ENCODE data around the gene RPS16.
A peak's percentile ranks its signal among the peaks of the same experiment; 100 is the strongest.

RPS16 gene

GRCh38 chr19:39405261-39405957 lies 30.3 kb downstream of the RPS16 start:
- no peak overlapping the region for H3K27ac ChIP-seq (ENCODE audit: extremely low read depth, low read depth, low read length)
- H3K4me1 ChIP-seq (ENCODE audit: control insufficient read depth, insufficient read depth, low read length), result peaks cover 53% of the 10 kb centered on the region
- CTCF ChIA-PET, result interaction anchor here (0.6 to 4.6 kb wide), 3 partner anchors 7 to 78 kb away, joined by 7 to 41 read pairs (median 10); partner anchors contain the start of genes MED29 and PAF1
- H3K4me3 ChIP-seq (ENCODE audit: low read depth, low read length), result no peak overlapping the region
- no peak for TF ChIP-seq ZNF585B (tag by site-specific recombination; IDR thresholded peaks at IDR 0.05)
- no peak for TF ChIP-seq PBX3 (CRISPR knock-in tag; IDR thresholded peaks at IDR 0.05)
- TF ChIP-seq ZNF433 (tag by site-specific recombination; IDR thresholded peaks at IDR 0.05; ENCODE audit: low read depth), result no peak
- TF ChIP-seq ZNF670 (tag by site-specific recombination; IDR thresholded peaks at IDR 0.05; ENCODE audit: low read depth), result no peak
- POLR2A ChIA-PET, result interaction anchor here (0.7 to 11.2 kb wide), 8 partner anchors 7 to 599 kb away, joined by 3 to 175 read pairs (median 5); partner anchors contain the start of genes MED29, PAF1 and RPS16
- no peaks in the 10 kb centered on the region for H3K9me3 ChIP-seq (ENCODE audit: control insufficient read depth, insufficient read depth, low read depth, low read length)
- H3K36me3 ChIP-seq (ENCODE audit: control insufficient read depth in 2 of 2, insufficient read depth in 1 of 2, low read length in 2 of 2), result peaks cover 0 to 3% of the 10 kb centered on the region in 2 experiments; a peak in 1 of 3 replicates

GRCh38 chr19:39403331-39404312 lies 32.1 kb downstream of the RPS16 start:
- CTCF ChIA-PET, result interaction anchor here (0.6 to 2.3 kb wide), 5 partner anchors 8 to 93 kb away, joined by 3 to 10 read pairs (median 4); partner anchors contain the start of genes MED29, PAF1 and PLEKHG2
- TF ChIP-seq ZNF473 (tag by site-specific recombination; IDR thresholded peaks at IDR 0.05) (no peak), SCRT1 (tag by site-specific recombination; IDR thresholded peaks at IDR 0.05; ENCODE audit: borderline replicate concordance) (no peak), SP2 (tag by site-specific recombination; IDR thresholded peaks at IDR 0.05) (peak; percentile 65), PBX3 (CRISPR knock-in tag; IDR thresholded peaks at IDR 0.05) (peak; percentile 73; the same call in 1 of the 2 replicates), ZNF596 (tag by site-specific recombination; IDR thresholded peaks at IDR 0.05) (peak; percentile 30; the same call in 1 of the 2 replicates), ZNF16 (tag by site-specific recombination; IDR thresholded peaks at IDR 0.05; ENCODE audit: low read depth) (no peak), IKZF3 (tag by site-specific recombination; IDR thresholded peaks at IDR 0.05) (peak; percentile 98), ZBTB6 (tag by site-specific recombination; IDR thresholded peaks at IDR 0.05) (peak; percentile 47), ZBTB21 (tag by site-specific recombination; IDR thresholded peaks at IDR 0.05) (peak; percentile 63; the same call in 1 of the 2 replicates), PATZ1 (tag by site-specific recombination; IDR thresholded peaks at IDR 0.05) (peak; percentile 98), ZNF626 (tag by site-specific recombination; IDR thresholded peaks at IDR 0.05) (no peak), HOXA7 (CRISPR knock-in tag; IDR thresholded peaks at IDR 0.05; ENCODE audit: borderline replicate concordance) (no peak), ZSCAN16 (tag by site-specific recombination; IDR thresholded peaks at IDR 0.05) (peak; percentile 89), ZFP37 (tag by site-specific recombination; IDR thresholded peaks at IDR 0.05) (peak; percentile 88; the same call in 1 of the 2 replicates), ZNF449 (tag by site-specific recombination; IDR thresholded peaks at IDR 0.05) (peak; percentile 66), ZNF23 (tag by site-specific recombination; IDR thresholded peaks at IDR 0.05; ENCODE audit: borderline replicate concordance) (no peak), ZBTB48 (tag by site-specific recombination; IDR thresholded peaks at IDR 0.05) (peak; percentile 65), ZNF560 (tag by site-specific recombination; IDR thresholded peaks at IDR 0.05; ENCODE audit: borderline replicate concordance) (no peak), ELK4 (IDR thresholded peaks at IDR 0.05; ENCODE audit: borderline replicate concordance, low read depth, low read length) (no peak)

More at GRCh38 chr19:39403331-39404312, 32.1 kb downstream of the RPS16 start:
- no peaks in the 10 kb centered on the region for H3K9me3 ChIP-seq (ENCODE audit: control insufficient read depth, insufficient read depth, low read depth, low read length)
- POLR2A ChIA-PET, result interaction anchor here (0.6 to 11.2 kb wide), 9 partner anchors 8 to 999 kb away, joined by 3 to 175 read pairs (median 4); partner anchors contain the start of genes MED29, PAF1, PLEKHG2 and RPS16
- peaks cover 41% of the 10 kb centered on the region for H3K4me1 ChIP-seq (ENCODE audit: control insufficient read depth, insufficient read depth, low read length)
- H3K27ac ChIP-seq (ENCODE audit: extremely low read depth, low read depth, low read length), result peak overlapping the region; percentile 93
- peaks cover 6 to 9% of the 10 kb centered on the region in 2 experiments for H3K36me3 ChIP-seq (ENCODE audit: control insufficient read depth in 2 of 2, insufficient read depth in 1 of 2, low read length in 2 of 2)
- peak overlapping the region; percentile 17 for H3K4me3 ChIP-seq (ENCODE audit: low read depth, low read length)
